Endothelial cell of umbilical vein (primary cell): ENCODE results near the gene HBEGF. TPM values are rescaled to one million over a fixed set of nuclear protein-coding genes. Genes with fewer than 3 reads are reported as not detected.

Experiments
- BruUV-seq: library from RNA; stranded (reverse); fragments of 400-500 nt; replicated peaks from 2 replicates; lab custom pipeline; 2021; lab: Mats Ljungman, UMichigan
- CTCF ChIA-PET: fragments of 300-600, 350-600 bp; sonication (Branson Sonifier 250); formaldehyde crosslinking; loops from one replicate; lab custom pipeline; 2021; ENCODE audit warnings: antibody characterized with exemption, inconsistent platforms; lab: Charles Lee
- POLR2A ChIA-PET: fragments of 300-600, 350-600 bp; sonication (Branson Sonifier 250); formaldehyde crosslinking; loops from one replicate; lab custom pipeline; 2021; ENCODE audit warnings: antibody characterized with exemption, inconsistent platforms; lab: Charles Lee
- DNase-seq: peaks from one replicate; pipeline ENCODE4 v3.0.0-alpha.2; 2011; ENCODE audit warnings: low read depth, low spot score
- FAIRE-seq: peaks from 2 replicates; lab custom pipeline; 2011; peaks lifted over from hg19 to GRCh38; lab: Jason Lieb, UNC
- H2AFZ ChIP-seq: 2 replicates; pipeline ENCODE4 v1.6.0; 2012; ENCODE audit warnings: low read depth, low read length, control low read depth, inconsistent platforms
- H3K27ac ChIP-seq: 2 replicates; pipeline ENCODE4 v1.5.1; 2011; ENCODE audit warnings: low read depth, mild to moderate bottlenecking, control low read depth, low read length, moderate library complexity; ENCODE audit not compliant: insufficient read depth
- H3K27me3 ChIP-seq, 2 experiments: 2 replicates each; pipeline versions ENCODE4 v1.6.0 to v1.6.1; 2011; ENCODE audit warnings: low read length in 2 of 2, mixed read lengths in 1 of 2; ENCODE audit not compliant: control insufficient read depth in 2 of 2, insufficient read depth in 2 of 2
- H3K36me3 ChIP-seq, 2 experiments: 2 replicates in 1 of 2; 3 replicates in 1 of 2; pipeline ENCODE4 v1.5.1; 2011; ENCODE audit warnings: low read length in 2 of 2, mild to moderate bottlenecking in 1 of 2, moderate library complexity in 1 of 2; ENCODE audit not compliant: control insufficient read depth in 2 of 2, insufficient read depth in 2 of 2; ENCODE audit errors: extremely low read depth in 1 of 2
- H3K4me1 ChIP-seq: 3 replicates; pipeline ENCODE4 v1.5.1; 2011; ENCODE audit warnings: mild to moderate bottlenecking, low read length; ENCODE audit not compliant: control insufficient read depth, insufficient read depth; ENCODE audit errors: extremely low read depth
- H3K4me2 ChIP-seq: 2 replicates; pipeline ENCODE4 v1.6.1; 2011; ENCODE audit warnings: low read length, control low read depth, mixed read lengths; ENCODE audit not compliant: insufficient read depth
- H3K4me3 ChIP-seq, 3 experiments: fragments of 200-600 bp in 1 of 3; sonication (generic), shearing (Covaris generic) in 1 of 3; replicated peaks in 1 of 3; 2 replicates each; pipeline ENCODE4 v1.5.1; 2011 to 2016; ENCODE audit warnings: control low read depth in 3 of 3, low read length in 3 of 3, mild to moderate bottlenecking in 2 of 3, inconsistent platforms in 1 of 3, low read depth in 1 of 3, moderate library complexity in 1 of 3; ENCODE audit not compliant: insufficient read depth in 1 of 3
- H3K79me2 ChIP-seq: 2 replicates; pipeline ENCODE4 v1.6.0; 2012; ENCODE audit warnings: low read length, inconsistent platforms; ENCODE audit not compliant: control insufficient read depth, insufficient read depth
- H3K9ac ChIP-seq: replicated peaks from 2 replicates; pipeline ENCODE3; 2011; ENCODE audit warnings: low read length, control low read depth; ENCODE audit not compliant: insufficient read depth; ENCODE audit errors: extremely low read depth
- H3K9me1 ChIP-seq: replicated peaks from 3 replicates; pipeline ENCODE4 v1.6.0; 2011; ENCODE audit warnings: mild to moderate bottlenecking, low read length; ENCODE audit not compliant: control insufficient read depth, insufficient read depth; ENCODE audit errors: extremely low read depth
- H3K9me3 ChIP-seq: replicated peaks from 2 replicates; pipeline ENCODE4 v1.5.1; 2012; ENCODE audit warnings: low read length, inconsistent platforms; ENCODE audit not compliant: control insufficient read depth, insufficient read depth
- H4K20me1 ChIP-seq: replicated peaks from 2 replicates; pipeline ENCODE3; 2011; ENCODE audit warnings: mild to moderate bottlenecking, low read length; ENCODE audit not compliant: control insufficient read depth, insufficient read depth; ENCODE audit errors: extremely low read depth
- EZH2 ChIP-seq: IDR thresholded peaks from 2 replicates; pipeline ENCODE4 v1.6.1; 2012; ENCODE audit warnings: borderline replicate concordance, low read depth, mild to moderate bottlenecking, moderate library complexity, low read length, inconsistent platforms; ENCODE audit not compliant: severe bottlenecking
- FOS ChIP-seq: IDR thresholded peaks from 2 replicates; pipeline ENCODE4 v1.6.1; 2011; ENCODE audit warnings: mild to moderate bottlenecking, low read length, moderate library complexity, borderline replicate concordance; ENCODE audit not compliant: insufficient read depth
- GATA2 ChIP-seq: IDR thresholded peaks from 2 replicates; pipeline ENCODE4 v1.7.0; 2011; ENCODE audit warnings: low read depth, mild to moderate bottlenecking, moderate library complexity, mixed read lengths, low read length; ENCODE audit not compliant: insufficient read length, insufficient read depth
- JUN ChIP-seq: IDR thresholded peaks from 2 replicates; pipeline ENCODE4 v1.6.1; 2011; ENCODE audit warnings: borderline replicate concordance, low read depth; ENCODE audit not compliant: insufficient read length, insufficient read depth
- MYC ChIP-seq: IDR thresholded peaks from one replicate; pipeline ENCODE4 v1.6.1; 2011; ENCODE audit warnings: mild to moderate bottlenecking, low read depth, low read length
- POLR2A ChIP-seq: IDR thresholded peaks from 2 replicates; pipeline ENCODE4 v1.6.1; 2012; ENCODE audit warnings: low read depth, mild to moderate bottlenecking, control low read depth, low read length
- POLR2AphosphoS5 ChIP-seq: IDR thresholded peaks from 2 replicates; pipeline ENCODE4 v1.6.1; 2012; ENCODE audit warnings: low read depth, mild to moderate bottlenecking, control low read depth, low read length, moderate library complexity; ENCODE audit not compliant: insufficient read depth
- dilution Hi-C: fragments of 300-500 bp; cut with MboI; formaldehyde crosslinking; loops from one replicate; pipeline ENCODE4 v1.15.0; 2019; ENCODE audit warnings: low sequenced_read_pairs; ENCODE audit not compliant: extremely low pct_ligation_motif_present
- intact Hi-C: fragments of 100-400 bp; cut with micrococcal nuclease; formaldehyde crosslinking; loops from one replicate; pipeline ENCODE4 v1.10.0; 2022
- polyA plus RNA-seq, 4 experiments: library from polyadenylated mRNA; depleted of rRNA in 3 of 4; stranded (reverse) in 3 of 4; unstranded in 1 of 4; fragments of >200 nt; gene quantifications; 2 replicates each; pipeline versions ENCODE4 v1.2.1 to v1.2.3, GENCODE V29; 2011 to 2012; ENCODE audit warnings: missing spikeins in 1 of 4
- total RNA-seq: library from RNA; stranded (reverse); gene quantifications from 2 replicates; pipeline ENCODE4 v1.2.3, GENCODE V29; 2021
- TF ChIP-seq, protein P1 (sequence below): IDR thresholded peaks from 2 replicates; pipeline ENCODE4 v1.6.1; 2011; ENCODE audit not compliant: insufficient read depth, insufficient read length
- TF ChIP-seq, protein P2 (sequence below), 2 donors: IDR thresholded peaks; 1 replicate in 1 of 2; 2 replicates in 1 of 2; pipeline ENCODE4 v1.5.1; 2011; ENCODE audit warnings: low read length in 2 of 2, mild to moderate bottlenecking in 2 of 2, moderate library complexity in 2 of 2, control low read depth in 1 of 2, inconsistent platforms in 1 of 2, low read depth in 1 of 2; ENCODE audit not compliant: insufficient read depth in 1 of 2; ENCODE audit errors: extremely low read depth in 1 of 2

HBEGF gene
- total and polyA plus RNA-seq, 2 donors (not counting 3 experiments of a cell fraction or from before 2014, with no cell fraction given) = 33.2 to 79.8 TPM

DNA sequence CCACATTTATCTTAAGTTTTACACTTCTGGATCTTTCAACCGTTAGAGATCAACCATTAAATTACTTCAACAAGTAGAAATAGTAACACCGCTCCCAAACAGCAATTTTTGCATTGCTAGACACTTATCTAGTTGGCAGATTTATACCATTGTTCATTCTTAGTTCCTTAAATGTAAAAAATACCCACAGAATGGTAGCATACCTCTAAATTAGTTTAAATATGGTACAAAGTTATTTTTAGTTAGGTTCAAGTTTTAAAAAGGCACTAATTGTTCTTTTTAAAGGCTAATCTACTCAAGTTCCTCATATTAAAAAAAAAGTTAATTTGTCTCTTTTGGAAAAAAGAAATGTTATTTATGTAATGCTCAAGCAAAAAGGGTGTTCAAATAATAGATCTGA, 51.6 kb downstream of the HBEGF start:
- peak overlapping the region; percentile 85 for H3K27ac ChIP-seq
- H4K20me1 ChIP-seq = no peaks in the 10 kb centered on the region
- TF ChIP-seq EZH2 (no peak), FOS (no peak), POLR2A (no peak), JUN (no peak), MYC (no peak), GATA2 (no peak), POLR2AphosphoS5 (no peak)
- TF ChIP-seq, protein P1, sequence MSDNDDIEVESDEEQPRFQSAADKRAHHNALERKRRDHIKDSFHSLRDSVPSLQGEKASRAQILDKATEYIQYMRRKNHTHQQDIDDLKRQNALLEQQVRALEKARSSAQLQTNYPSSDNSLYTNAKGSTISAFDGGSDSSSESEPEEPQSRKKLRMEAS = no peak
- TF ChIP-seq, protein P2, sequence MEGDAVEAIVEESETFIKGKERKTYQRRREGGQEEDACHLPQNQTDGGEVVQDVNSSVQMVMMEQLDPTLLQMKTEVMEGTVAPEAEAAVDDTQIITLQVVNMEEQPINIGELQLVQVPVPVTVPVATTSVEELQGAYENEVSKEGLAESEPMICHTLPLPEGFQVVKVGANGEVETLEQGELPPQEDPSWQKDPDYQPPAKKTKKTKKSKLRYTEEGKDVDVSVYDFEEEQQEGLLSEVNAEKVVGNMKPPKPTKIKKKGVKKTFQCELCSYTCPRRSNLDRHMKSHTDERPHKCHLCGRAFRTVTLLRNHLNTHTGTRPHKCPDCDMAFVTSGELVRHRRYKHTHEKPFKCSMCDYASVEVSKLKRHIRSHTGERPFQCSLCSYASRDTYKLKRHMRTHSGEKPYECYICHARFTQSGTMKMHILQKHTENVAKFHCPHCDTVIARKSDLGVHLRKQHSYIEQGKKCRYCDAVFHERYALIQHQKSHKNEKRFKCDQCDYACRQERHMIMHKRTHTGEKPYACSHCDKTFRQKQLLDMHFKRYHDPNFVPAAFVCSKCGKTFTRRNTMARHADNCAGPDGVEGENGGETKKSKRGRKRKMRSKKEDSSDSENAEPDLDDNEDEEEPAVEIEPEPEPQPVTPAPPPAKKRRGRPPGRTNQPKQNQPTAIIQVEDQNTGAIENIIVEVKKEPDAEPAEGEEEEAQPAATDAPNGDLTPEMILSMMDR (IDR thresholded peaks at IDR 0.05; ENCODE audit: extremely low read depth in 1 of 2, insufficient read depth in 1 of 2, low read depth in 1 of 2, low read length in 2 of 2) = no peak
- no peak for DNase-seq
- CTCF ChIA-PET = interaction anchor here (1.0 to 2.0 kb wide), 5 partner anchors 14 to 51 kb away, joined by 3 to 20 read pairs (median 8); partner anchors contain the start of gene HBEGF
- H3K4me1 ChIP-seq = peaks cover 77% of the 10 kb centered on the region
- BruUV-seq = no TSS peak
- H3K9me1 ChIP-seq = no peaks in the 10 kb centered on the region
- no peak overlapping the region for H3K4me3 ChIP-seq
- no peaks in the 10 kb centered on the region for H3K27me3 ChIP-seq
- dilution Hi-C loops (no loop called here), intact Hi-C loops (loop anchor here (1.0 kb wide), 1 partner anchor 33 kb away; no protein-coding TSS in a partner anchor)
- H3K79me2 ChIP-seq = peaks cover 72% of the 10 kb centered on the region
- POLR2A ChIA-PET = interaction anchor here (1.1 kb wide), 1 partner anchor 51 kb away, joined by 13 read pairs; the partner anchor contains the start of gene HBEGF
- H2AFZ ChIP-seq = no peak overlapping the region
- FAIRE-seq = no peak
- H3K36me3 ChIP-seq = no peaks in the 10 kb centered on the region
- no peak overlapping the region for H3K9ac ChIP-seq
- no peak overlapping the region for H3K4me2 ChIP-seq
- H3K9me3 ChIP-seq = no peaks in the 10 kb centered on the region
